ENCODE data around the gene ADAMTS16. TPM values are rescaled to one million over a fixed set of nuclear protein-coding genes. Genes with fewer than 3 reads are reported as not detected.

Gene ADAMTS16
- total RNA-seq, 4 donors from 2014 or later = 0.19 TPM; not detected in 3

GRCh38 chr5:5209089-5209488 lies 69.0 kb downstream of the ADAMTS16 start:
- Histone ChIP-seq H3K4me3 (no peak overlapping the region), H3K9me3 (no peaks in the 10 kb centered on the region), H3K4me1 (no peaks in the 10 kb centered on the region), H3K27ac (no peak overlapping the region), H3K27me3 (no peaks in the 10 kb centered on the region), H3K36me3 (no peaks in the 10 kb centered on the region)
- no peak for DNase-seq
- TF ChIP-seq CTCF (IDR thresholded peaks at IDR 0.05) (no peak), POLR2A (IDR thresholded peaks at IDR 0.05) (no peak)
- intact Hi-C loops (cut with DNase I) = no loop called here
- WGBS, 2 donors = 30 to 34% methylated on average over 5 of the region's 5 CpGs

- no peak overlapping the region for H3K27ac ChIP-seq
- WGBS, 2 donors = 46 to 49% methylated on average over 5 of the region's 5 CpGs
- DNase-seq = no peak
- no peaks in the 10 kb centered on the region for H3K36me3 ChIP-seq
- H3K27me3 ChIP-seq = no peaks in the 10 kb centered on the region
- intact Hi-C loops (cut with DNase I) = no loop called here
- no peaks in the 10 kb centered on the region for H3K4me1 ChIP-seq
- no peaks in the 10 kb centered on the region for H3K9me3 ChIP-seq
- H3K4me3 ChIP-seq = no peak overlapping the region
- TF ChIP-seq POLR2A (IDR thresholded peaks at IDR 0.05) (no peak), CTCF (IDR thresholded peaks at IDR 0.05) (no peak)
These were observed 69.6 kb downstream of the ADAMTS16 start for GRCh38 chr5:5209510-5210286.

- intact Hi-C loops (cut with DNase I) = no loop called here
- Histone ChIP-seq H3K4me3 (no peak overlapping the region), H3K27ac (no peak overlapping the region), H3K36me3 (no peaks in the 10 kb centered on the region), H3K4me1 (no peaks in the 10 kb centered on the region), H3K27me3 (no peaks in the 10 kb centered on the region), H3K9me3 (no peaks in the 10 kb centered on the region)
- WGBS, 2 donors = 54 to 70% methylated on average over 1 of the region's 1 CpG
- TF ChIP-seq POLR2A (IDR thresholded peaks at IDR 0.05) (no peak), CTCF (IDR thresholded peaks at IDR 0.05) (no peak)
- no peak for DNase-seq
These were observed 77.2 kb downstream of the ADAMTS16 start for GRCh38 chr5:5217371-5217770.

GRCh38 chr5:5218396-5218795 lies 78.3 kb downstream of the ADAMTS16 start:
- intact Hi-C loops (cut with DNase I) = no loop called here
- H3K4me1 ChIP-seq = no peaks in the 10 kb centered on the region
- WGBS, 2 donors = 80 to 100% methylated on average over 1 to 5 of the region's 5 CpGs
- no peaks in the 10 kb centered on the region for H3K9me3 ChIP-seq
- H3K27me3 ChIP-seq = no peaks in the 10 kb centered on the region
- no peak overlapping the region for H3K27ac ChIP-seq
- no peak for TF ChIP-seq POLR2A (IDR thresholded peaks at IDR 0.05)
- no peak for TF ChIP-seq CTCF (IDR thresholded peaks at IDR 0.05)
- H3K4me3 ChIP-seq = no peak overlapping the region
- DNase-seq = no peak
- no peaks in the 10 kb centered on the region for H3K36me3 ChIP-seq

- Histone ChIP-seq H3K4me3 (no peak overlapping the region), H3K27me3 (no peaks in the 10 kb centered on the region), H3K27ac (no peak overlapping the region), H3K4me1 (no peaks in the 10 kb centered on the region), H3K36me3 (no peaks in the 10 kb centered on the region), H3K9me3 (no peaks in the 10 kb centered on the region)
- TF ChIP-seq CTCF (IDR thresholded peaks at IDR 0.05) = no peak
- TF ChIP-seq POLR2A (IDR thresholded peaks at IDR 0.05) = no peak
- intact Hi-C loops (cut with DNase I) = no loop called here
- 78 to 88% methylated on average over 3 of the region's 3 CpGs for WGBS, 2 donors
- DNase-seq = no peak
These were observed 79.4 kb downstream of the ADAMTS16 start for GRCh38 chr5:5219541-5219940.

Data from esophagus squamous epithelium (tissue), 5 donors.